SK-N-SH (cell line): ENCODE results near the gene VASH2. TPM values are rescaled to one million over a fixed set of nuclear protein-coding genes. Genes with fewer than 3 reads are reported as not detected.

Experiments used
- CTCF ChIA-PET: fragments of 300-600, 350-600 bp; formaldehyde crosslinking; extraction: SDS; loops from one replicate; lab custom pipeline; 2021; lab: Yijun Ruan, JAX
- POLR2A ChIA-PET: fragments of 350-600 bp; sonication (Branson Sonifier 250); formaldehyde crosslinking; extraction: SDS; loops from one replicate; lab custom pipeline; 2020; ENCODE audit warnings: antibody characterized with exemption, inconsistent platforms; lab: Yijun Ruan, JAX
- DNase-seq: peaks from one replicate; pipeline ENCODE4 v3.0.0; 2012
- H2AFZ ChIP-seq: fragments of 200-600 bp; sonication (generic); 2 replicates; pipeline ENCODE4 v1.8.1; 2016; ENCODE audit warnings: antibody characterized with exemption, mild to moderate bottlenecking, low read depth
- H3F3A ChIP-seq: fragments of 200-600 bp; sonication (generic); replicated peaks from 2 replicates; pipeline ENCODE3; 2016; ENCODE audit warnings: antibody characterized with exemption, mild to moderate bottlenecking; ENCODE audit not compliant: insufficient read depth
- H3K27ac ChIP-seq, 2 experiments: fragments of 200-500 bp in 1 of 2; fragments of 200-600 bp in 1 of 2; sonication (Bioruptor generic) in 1 of 2; sonication (generic), shearing (Covaris generic) in 1 of 2; 2 replicates each; pipeline versions ENCODE4 v1.5.1 to v1.6.1; 2014 to 2016; ENCODE audit warnings: low read depth in 2 of 2, inconsistent platforms in 1 of 2, low read length in 1 of 2, mild to moderate bottlenecking in 1 of 2, mixed read lengths in 1 of 2
- H3K27me3 ChIP-seq: fragments of 200-600 bp; sonication (generic), shearing (Covaris generic); 2 replicates; pipeline ENCODE4 v1.6.1; 2016; ENCODE audit warnings: mixed run types; ENCODE audit not compliant: insufficient read depth
- H3K36me3 ChIP-seq, 2 experiments: fragments of 200-500 bp in 1 of 2; fragments of 200-600 bp in 1 of 2; sonication (Bioruptor generic) in 1 of 2; sonication (generic) in 1 of 2; replicated peaks in 1 of 2; 2 replicates each; pipeline versions ENCODE3 to v1.5.1; 2014 to 2016; ENCODE audit warnings: low read length in 1 of 2, mild to moderate bottlenecking in 1 of 2; ENCODE audit not compliant: insufficient read depth in 2 of 2, control insufficient read depth in 1 of 2
- H3K4me1 ChIP-seq, 2 experiments: fragments of 200-500 bp in 1 of 2; fragments of 200-600 bp in 1 of 2; sonication (Bioruptor generic) in 1 of 2; sonication (generic), shearing (Covaris generic) in 1 of 2; 2 replicates each; pipeline versions ENCODE4 v1.5.1 to v1.6.1; 2014 to 2016; ENCODE audit warnings: low read depth in 1 of 2, low read length in 1 of 2, mixed run types in 1 of 2; ENCODE audit not compliant: insufficient read depth in 2 of 2, control insufficient read depth in 1 of 2
- H3K4me2 ChIP-seq: fragments of 200-600 bp; sonication (generic), shearing (Covaris generic); 2 replicates; pipeline ENCODE4 v1.6.1; 2017; ENCODE audit warnings: mixed run types
- H3K4me3 ChIP-seq, 2 experiments: fragments of 200-500 bp in 1 of 2; fragments of 200-600 bp in 1 of 2; sonication (Bioruptor generic) in 1 of 2; sonication (generic), shearing (Covaris generic) in 1 of 2; 2 replicates each; pipeline versions ENCODE4 v1.5.1 to v1.8.1; 2014 to 2016; ENCODE audit warnings: low read depth in 2 of 2, inconsistent platforms in 1 of 2, low read length in 1 of 2, mild to moderate bottlenecking in 1 of 2, mixed read lengths in 1 of 2, moderate library complexity in 1 of 2
- H3K79me2 ChIP-seq: fragments of 200-600 bp; sonication (generic); 2 replicates; pipeline ENCODE4 v1.8.1; 2017; ENCODE audit warnings: mild to moderate bottlenecking; ENCODE audit not compliant: insufficient read depth
- H3K9ac ChIP-seq: fragments of 200-600 bp; sonication (generic); 2 replicates; pipeline ENCODE4 v1.6.1; 2017; ENCODE audit warnings: mixed run types
- H3K9me2 ChIP-seq: fragments of 200-600 bp; sonication (generic); 2 replicates; pipeline ENCODE4 v1.6.1; 2017; ENCODE audit warnings: mixed run types
- H3K9me3 ChIP-seq: fragments of 200-600 bp; sonication (generic); 2 replicates; pipeline ENCODE4 v1.6.1; 2017; ENCODE audit warnings: mixed run types, mild to moderate bottlenecking, moderate library complexity
- H4K20me1 ChIP-seq: fragments of 200-600 bp; sonication (generic); 2 replicates; pipeline ENCODE4 v1.6.1; 2017; ENCODE audit warnings: mild to moderate bottlenecking, mixed run types; ENCODE audit not compliant: insufficient read depth
- CHD2 ChIP-seq: fragments of 150-350 bp; IDR thresholded peaks from 2 replicates; pipeline ENCODE4 v1.6.1; 2018; ENCODE audit warnings: low read length; ENCODE audit not compliant: partially characterized antibody
- CTCF ChIP-seq: fragments of 200-600 bp; sonication (generic); IDR thresholded peaks from 2 replicates; pipeline ENCODE4 v1.6.1; 2017; ENCODE audit warnings: antibody characterized with exemption, mild to moderate bottlenecking, moderate library complexity
- FOXJ3 ChIP-seq: sonication (generic); formaldehyde crosslinking; IDR thresholded peaks from 2 replicates; pipeline ENCODE4 v1.5.1; 2020; ENCODE audit warnings: mild to moderate bottlenecking, missing genetic modification reagents
- FOXM1 ChIP-seq: IDR thresholded peaks from 2 replicates; pipeline ENCODE4 v1.4.0; 2012; ENCODE audit warnings: low read depth, mild to moderate bottlenecking
- GATA2 ChIP-seq: sonication (generic); formaldehyde crosslinking; IDR thresholded peaks from 2 replicates; pipeline ENCODE4 v1.5.0; 2020; ENCODE audit warnings: mild to moderate bottlenecking, missing genetic modification reagents
- JUND ChIP-seq: IDR thresholded peaks from 2 replicates; pipeline ENCODE4 v1.4.0; 2012
- MXI1 ChIP-seq: IDR thresholded peaks from 2 replicates; pipeline ENCODE4 v1.6.1; 2012; ENCODE audit warnings: mild to moderate bottlenecking, low read depth, low read length, improper control_type of control experiment
- NFIC ChIP-seq: IDR thresholded peaks from 2 replicates; pipeline ENCODE4 v1.4.0; 2012; ENCODE audit warnings: borderline replicate concordance
- NRF1 ChIP-seq: IDR thresholded peaks from 2 replicates; pipeline ENCODE4 v1.6.1; 2012; ENCODE audit warnings: low read depth, mild to moderate bottlenecking, low read length
- POLR2AphosphoS5 ChIP-seq: IDR thresholded peaks from 2 replicates; pipeline ENCODE4 v1.6.1; 2012; ENCODE audit warnings: low read depth, low read length
- RAD21 ChIP-seq: IDR thresholded peaks from 2 replicates; pipeline ENCODE4 v1.6.1; 2012; ENCODE audit warnings: mild to moderate bottlenecking, low read length
- RFX5 ChIP-seq: IDR thresholded peaks from 2 replicates; pipeline ENCODE4 v1.6.1; 2012; ENCODE audit warnings: mild to moderate bottlenecking, improper control_type of control experiment, low read length
- RXRA ChIP-seq: IDR thresholded peaks from 2 replicates; pipeline ENCODE4 v1.4.0; 2012; ENCODE audit warnings: low read depth, mild to moderate bottlenecking, borderline replicate concordance
- SIN3A ChIP-seq: IDR thresholded peaks from 2 replicates; pipeline ENCODE4 v1.6.1; 2012; ENCODE audit warnings: low read depth, mild to moderate bottlenecking, low read length, moderate library complexity, borderline replicate concordance
- TAF1 ChIP-seq: IDR thresholded peaks from 2 replicates; pipeline ENCODE4 v1.6.1; 2012; ENCODE audit warnings: low read depth, mild to moderate bottlenecking, low read length, moderate library complexity, borderline replicate concordance
- TCF12 ChIP-seq: IDR thresholded peaks from 2 replicates; pipeline ENCODE4 v1.4.0; 2012
- TEAD4 ChIP-seq: IDR thresholded peaks from 2 replicates; pipeline ENCODE4 v1.4.0; 2012; ENCODE audit warnings: mild to moderate bottlenecking, borderline replicate concordance; ENCODE audit not compliant: insufficient read depth
- ZBTB33 ChIP-seq: IDR thresholded peaks from 2 replicates; pipeline ENCODE4 v1.4.0; 2012; ENCODE audit warnings: low read depth, borderline replicate concordance
- WGBS: methylation state at CpG from one replicate; pipeline ENCODE4 v1.1.6; 2017; ENCODE audit warnings: low lambda C conversion rate; 5-methylcytosine and 5-hydroxymethylcytosine counted together
- polyA plus RNA-seq, 3 experiments: library from polyadenylated mRNA; depleted of rRNA; stranded (reverse); fragments of >200 nt; gene quantifications; 2 replicates each; pipeline ENCODE4 v1.2.3, GENCODE V29; 2012
- TF ChIP-seq, protein P1 (sequence below): IDR thresholded peaks from 2 replicates; pipeline ENCODE4 v1.4.0; 2012; ENCODE audit warnings: low read depth, borderline replicate concordance
- TF ChIP-seq, protein P2 (sequence below): fragments of 150-350 bp; IDR thresholded peaks from 2 replicates; pipeline ENCODE4 v1.6.1; 2016; ENCODE audit warnings: mild to moderate bottlenecking, low read depth, low read length

The VASH2 gene
- polyA plus RNA-seq, 1 of the 3 experiments (the other 2 are of a cell fraction): 0.41 TPM

GRCh38 chr1:212968368-212968863 is 18.1 kb downstream of the VASH2 start:
- 71% methylated on average over 3 of the region's 3 CpGs for WGBS
- H3K9ac ChIP-seq: no peak overlapping the region
- no peaks in the 10 kb centered on the region for H3K79me2 ChIP-seq
- H3K27me3 ChIP-seq: no peaks in the 10 kb centered on the region
- peaks cover 0 to 2% of the 10 kb centered on the region in 2 experiments; a peak in 1 of 4 replicates for H3K4me1 ChIP-seq
- H3K4me2 ChIP-seq: no peak overlapping the region
- H3F3A ChIP-seq: no peaks in the 10 kb centered on the region
- H3K9me3 ChIP-seq: no peaks in the 10 kb centered on the region
- H3K9me2 ChIP-seq: no peaks in the 10 kb centered on the region
- H3K4me3 ChIP-seq: no peak overlapping the region
- no peaks in the 10 kb centered on the region for H3K36me3 ChIP-seq
- TF ChIP-seq POLR2AphosphoS5 (no peak), JUND (no peak), TCF12 (no peak), CHD2 (no peak), SIN3A (no peak), ZBTB33 (no peak), FOXJ3 (no peak), GATA2 (CRISPR knock-in tag) (no peak), NRF1 (no peak), TAF1 (no peak), RFX5 (no peak), RXRA (no peak), MXI1 (no peak), NFIC (no peak), TEAD4 (no peak), RAD21 (no peak), CTCF (no peak), FOXM1 (no peak)
- TF ChIP-seq, protein P1, sequence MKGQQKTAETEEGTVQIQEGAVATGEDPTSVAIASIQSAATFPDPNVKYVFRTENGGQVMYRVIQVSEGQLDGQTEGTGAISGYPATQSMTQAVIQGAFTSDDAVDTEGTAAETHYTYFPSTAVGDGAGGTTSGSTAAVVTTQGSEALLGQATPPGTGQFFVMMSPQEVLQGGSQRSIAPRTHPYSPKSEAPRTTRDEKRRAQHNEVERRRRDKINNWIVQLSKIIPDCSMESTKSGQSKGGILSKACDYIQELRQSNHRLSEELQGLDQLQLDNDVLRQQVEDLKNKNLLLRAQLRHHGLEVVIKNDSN: no peak
- TF ChIP-seq, protein P2, sequence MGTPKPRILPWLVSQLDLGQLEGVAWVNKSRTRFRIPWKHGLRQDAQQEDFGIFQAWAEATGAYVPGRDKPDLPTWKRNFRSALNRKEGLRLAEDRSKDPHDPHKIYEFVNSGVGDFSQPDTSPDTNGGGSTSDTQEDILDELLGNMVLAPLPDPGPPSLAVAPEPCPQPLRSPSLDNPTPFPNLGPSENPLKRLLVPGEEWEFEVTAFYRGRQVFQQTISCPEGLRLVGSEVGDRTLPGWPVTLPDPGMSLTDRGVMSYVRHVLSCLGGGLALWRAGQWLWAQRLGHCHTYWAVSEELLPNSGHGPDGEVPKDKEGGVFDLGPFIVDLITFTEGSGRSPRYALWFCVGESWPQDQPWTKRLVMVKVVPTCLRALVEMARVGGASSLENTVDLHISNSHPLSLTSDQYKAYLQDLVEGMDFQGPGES: no peak
- H4K20me1 ChIP-seq: no peaks in the 10 kb centered on the region
- POLR2A ChIA-PET: interaction anchor here (0.6 to 1.4 kb wide), 2 partner anchors 17 to 121 kb away, joined by 3 read pairs; no protein-coding TSS in a partner anchor
- CTCF ChIA-PET: interaction anchor here (0.6 to 2.2 kb wide), 10 partner anchors 8 to 154 kb away, joined by 3 to 14 read pairs (median 4); partner anchors contain the start of gene VASH2
- H3K27ac ChIP-seq: no peak overlapping the region
- H2AFZ ChIP-seq: no peak overlapping the region
- DNase-seq: no peak
